ENCODE results near the gene ZNF791.
"Not testable (repeated sequence)": the region's sequence is repeated elsewhere in the genome, so short reads cannot be mapped to it uniquely, and the experiment has no call there.

Gene ZNF791

DNA sequence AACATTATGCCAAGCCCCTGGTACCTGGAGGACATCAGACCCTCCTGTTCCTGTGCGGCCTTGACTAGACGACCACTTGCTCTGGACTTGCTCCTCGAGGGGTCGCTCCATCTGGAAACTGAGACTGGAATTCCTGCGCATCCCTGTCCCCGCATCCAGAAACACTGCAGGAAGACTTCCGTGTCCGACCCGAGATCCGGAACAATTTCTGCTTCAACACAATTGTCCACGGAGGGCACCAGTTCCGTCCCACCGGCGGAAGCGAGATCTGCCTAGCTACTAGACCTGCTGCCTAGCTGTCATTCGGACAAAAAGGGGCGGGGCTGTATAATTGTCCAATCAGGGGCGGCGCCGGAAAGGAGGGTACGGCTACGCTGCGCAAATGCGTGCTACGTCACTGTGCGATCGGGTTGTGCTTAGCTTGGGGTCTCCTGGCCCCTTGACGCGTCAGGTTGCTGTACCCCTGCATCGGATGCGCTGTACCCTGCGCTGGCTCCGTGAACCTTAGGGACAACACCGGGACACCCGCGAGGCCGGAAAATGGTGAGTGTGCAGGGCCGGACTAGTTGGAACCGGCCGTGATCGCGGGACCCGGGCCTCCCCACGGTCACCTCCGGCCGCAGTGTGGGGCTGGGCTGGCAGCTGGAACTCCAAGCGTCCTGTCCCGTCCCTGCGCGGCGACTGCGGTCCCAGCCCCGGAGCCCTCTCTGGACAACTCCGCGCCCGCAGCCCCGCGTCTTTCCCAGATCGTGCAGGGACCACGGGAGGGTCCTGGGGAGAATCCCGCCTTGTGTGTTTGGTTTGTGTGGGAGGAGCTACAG is at the start of gene ZNF791, which contains the start of gene ZNF490:
ZNF791 (plus strand) TSS at position 381 of the 821 bp plus-strand sequence; CDS start at position 541, 160 bp downstream.
ZNF490 (minus strand) TSS at position 274 of the 821 bp plus-strand sequence; CDS start at position 141, 133 bp downstream.
- DNase-seq, result peak; percentile 96

DNA sequence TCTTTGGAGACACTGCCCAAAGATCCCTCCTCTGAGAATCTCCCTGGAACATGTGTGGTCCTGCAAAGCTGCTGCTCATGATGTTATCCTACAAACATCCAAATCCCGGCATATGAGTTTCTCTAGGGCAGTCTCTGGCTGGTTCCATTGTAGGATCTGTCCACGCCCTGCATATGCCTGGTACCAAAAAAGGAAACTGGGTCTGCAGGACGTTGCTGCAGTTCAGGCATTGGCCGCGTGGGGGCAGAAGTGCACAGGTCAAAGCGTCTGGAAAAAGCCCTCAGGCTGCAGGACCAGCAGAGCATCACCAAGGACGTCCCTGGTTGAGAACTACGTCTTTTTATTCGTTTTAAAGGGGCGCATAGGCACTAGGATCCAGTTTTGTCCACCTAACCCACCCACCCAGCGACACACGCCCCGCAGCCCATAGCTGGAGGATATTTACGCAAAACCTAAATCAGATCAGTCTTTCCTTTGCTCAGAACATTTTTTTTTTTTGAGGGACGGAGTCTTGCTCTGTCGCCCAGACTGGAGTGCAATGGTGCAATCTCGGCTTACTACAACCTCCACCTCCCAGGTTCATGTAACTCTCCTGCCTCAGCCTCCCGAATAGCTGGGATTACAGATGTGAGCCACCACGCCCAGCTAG is 46.6 kb upstream of the ZNF791 start:
- peak; percentile 55 for DNase-seq

GRCh38 chr19:12566380-12566779 is 44.3 kb upstream of the ZNF791 start:
- DNase-seq, result not testable (repeated sequence)

DNA sequence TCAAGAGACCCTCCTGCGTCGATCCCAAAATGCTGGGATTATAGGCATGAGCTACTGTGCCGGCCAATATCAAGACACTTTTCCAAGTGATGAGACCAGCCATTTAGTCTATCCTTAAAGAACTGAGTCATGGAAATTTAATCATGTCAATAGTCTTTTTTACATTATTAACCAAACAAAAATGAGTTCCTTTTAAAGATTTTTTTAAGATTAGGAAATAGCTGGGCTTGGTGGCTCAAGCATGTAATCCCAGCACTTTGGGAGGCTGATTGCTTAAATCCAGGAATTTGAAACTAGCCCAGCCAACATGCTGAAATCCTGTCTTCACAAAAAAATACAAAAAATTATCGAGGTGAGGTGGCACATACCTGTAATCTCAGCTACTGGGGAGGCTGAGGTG is 42.8 kb upstream of the ZNF791 start:
- DNase-seq, result no peak

- DNase-seq, result peak; percentile 46
These were observed 36.7 kb upstream of the ZNF791 start for GRCh38 chr19:12574036-12574435.

GRCh38 chr19:12578641-12579040 is 32.1 kb upstream of the ZNF791 start:
- DNase-seq, result no peak

- DNase-seq, result no peak
These were observed 30.5 kb upstream of the ZNF791 start for GRCh38 chr19:12580180-12580694.

DNA sequence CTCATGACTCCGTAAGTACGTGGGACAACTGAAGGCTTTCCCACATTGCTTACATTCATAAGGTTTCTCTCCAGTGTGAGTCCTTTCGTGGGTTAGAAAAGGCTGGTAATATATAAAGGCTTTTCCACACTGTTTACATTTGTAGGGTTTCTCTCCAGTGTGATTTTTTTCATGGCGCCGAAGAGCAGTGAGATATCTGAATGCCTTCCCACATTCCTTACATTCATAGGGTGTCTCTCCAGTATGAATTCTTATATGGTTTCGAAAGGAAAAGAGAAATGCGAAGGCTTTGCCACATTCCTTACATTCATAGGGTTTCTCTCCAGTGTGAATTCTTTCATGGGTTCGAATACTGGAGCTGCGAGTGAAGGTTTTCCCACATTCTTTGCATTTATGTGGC is 29.6 kb upstream of the ZNF791 start:
- no peak for DNase-seq

DNA sequence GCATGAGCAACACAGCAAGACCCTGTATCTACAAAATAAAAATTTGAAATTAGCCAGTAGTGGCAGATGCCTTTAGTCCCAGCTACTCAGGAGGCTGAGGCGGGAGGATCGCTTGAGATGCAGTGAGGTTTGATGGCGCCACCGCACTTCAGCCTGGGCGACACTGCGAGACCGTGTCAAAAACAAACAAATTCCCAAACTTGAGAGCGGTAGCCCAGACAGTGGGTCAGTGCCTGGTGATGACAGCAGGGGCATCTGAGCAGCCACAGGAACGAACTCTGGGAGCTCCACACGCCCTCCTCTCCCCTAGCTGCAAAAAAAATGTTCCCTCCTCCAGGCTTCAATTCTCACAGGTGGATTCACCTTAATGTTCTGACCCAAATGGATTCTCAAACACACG is 14.2 kb upstream of the ZNF791 start:
- DNase-seq, result no peak

GRCh38 chr19:12596927-12597548 is 13.7 kb upstream of the ZNF791 start:
- DNase-seq, result no peak

GRCh38 chr19:12597594-12597993 is 13.1 kb upstream of the ZNF791 start:
- DNase-seq, result no peak

GRCh38 chr19:12603714-12604113 is 7.0 kb upstream of the ZNF791 start:
- no peak for DNase-seq

GRCh38 chr19:12606796-12607195 is 3.9 kb upstream of the ZNF791 start:
- DNase-seq, result no peak

GRCh38 chr19:12607631-12608030 is 3.1 kb upstream of the ZNF791 start:
- DNase-seq, result no peak

DNA sequence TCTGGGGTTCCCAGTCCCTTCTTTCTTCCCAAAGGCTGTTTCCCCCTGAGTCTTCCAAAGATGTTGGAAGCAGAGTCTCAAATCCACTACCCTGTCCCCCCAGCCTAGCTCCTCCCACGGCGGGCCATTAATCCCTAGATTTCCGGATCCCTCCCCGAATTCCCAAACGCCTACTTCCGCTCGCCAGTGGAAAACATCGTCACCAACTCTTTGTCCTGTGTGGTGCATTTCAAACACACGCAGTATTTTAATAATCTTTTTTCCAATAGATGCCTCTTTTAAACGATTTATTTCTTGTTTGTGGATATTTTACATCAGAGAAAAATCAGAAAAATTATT is 610 bp downstream of the ZNF791 start:
- DNase-seq, result peak; percentile 36

GRCh38 chr19:12617646-12618045 is 6.9 kb downstream of the ZNF791 start:
- no peak for DNase-seq

GRCh38 chr19:12621253-12622024 is 10.7 kb downstream of the ZNF791 start:
- not testable (repeated sequence) for DNase-seq

DNA sequence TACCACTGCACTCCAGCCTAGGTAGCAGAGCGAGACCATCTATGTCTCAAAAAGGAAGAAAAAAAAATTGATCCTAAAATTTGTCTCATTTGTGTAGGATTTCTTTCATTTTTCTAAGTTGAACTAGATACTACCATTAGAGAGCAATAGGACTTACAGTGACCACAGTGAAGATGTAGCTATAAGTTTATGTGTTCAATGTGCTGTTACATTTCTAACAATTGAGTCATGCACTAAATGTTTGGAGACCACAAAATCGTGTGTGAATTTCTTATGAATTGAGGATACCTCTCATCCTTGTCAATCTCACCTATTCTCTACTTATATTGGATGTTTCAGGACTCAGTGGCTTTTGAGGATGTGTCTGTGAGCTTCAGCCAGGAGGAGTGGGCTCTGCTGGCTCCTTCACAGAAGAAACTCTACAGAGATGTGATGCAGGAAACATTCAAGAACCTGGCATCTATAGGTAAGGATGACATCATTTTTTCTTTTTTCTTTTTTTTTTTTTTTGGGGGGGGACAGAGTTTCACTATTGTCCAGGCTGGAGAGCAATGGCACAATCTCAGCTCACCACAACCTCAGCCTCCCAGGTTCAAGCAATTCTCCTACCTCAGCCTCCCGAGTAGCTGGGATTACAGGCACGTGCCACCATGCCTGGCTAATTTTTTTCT is 12.8 kb downstream of the ZNF791 start:
- no peak for DNase-seq

- no peak for DNase-seq
These were observed 16.2 kb downstream of the ZNF791 start for GRCh38 chr19:12626958-12627357.

DNA sequence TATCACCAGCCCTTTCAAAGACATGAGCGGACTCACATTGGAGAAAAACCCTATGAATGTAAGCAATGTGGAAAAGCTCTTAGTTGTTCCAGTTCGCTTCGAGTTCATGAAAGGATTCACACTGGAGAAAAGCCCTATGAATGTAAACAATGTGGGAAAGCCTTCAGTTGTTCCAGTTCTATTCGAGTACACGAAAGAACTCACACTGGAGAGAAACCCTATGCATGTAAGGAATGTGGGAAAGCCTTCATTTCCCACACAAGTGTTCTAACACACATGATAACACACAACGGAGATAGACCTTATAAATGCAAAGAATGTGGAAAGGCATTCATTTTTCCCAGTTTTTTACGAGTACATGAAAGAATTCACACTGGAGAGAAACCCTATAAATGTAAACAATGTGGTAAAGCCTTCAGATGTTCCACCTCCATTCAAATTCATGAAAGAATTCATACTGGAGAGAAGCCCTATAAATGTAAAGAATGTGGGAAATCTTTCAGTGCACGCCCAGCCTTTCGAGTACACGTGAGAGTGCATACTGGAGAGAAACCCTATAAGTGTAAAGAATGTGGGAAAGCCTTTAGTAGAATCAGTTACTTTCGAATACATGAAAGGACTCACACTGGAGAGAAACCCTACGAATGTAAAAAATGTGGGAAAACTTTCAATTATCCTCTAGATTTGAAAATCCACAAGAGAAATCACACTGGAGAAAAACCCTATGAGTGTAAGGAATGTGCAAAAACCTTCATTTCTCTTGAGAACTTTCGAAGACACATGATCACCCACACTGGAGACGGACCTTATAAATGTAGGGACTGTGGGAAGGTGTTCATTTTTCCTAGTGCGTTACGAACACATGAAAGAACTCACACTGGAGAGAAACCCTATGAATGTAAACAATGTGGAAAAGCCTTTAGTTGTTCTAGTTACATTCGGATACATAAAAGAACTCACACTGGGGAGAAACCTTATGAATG is 17.6 kb downstream of the ZNF791 start:
- DNase-seq, result no peak

DNA sequence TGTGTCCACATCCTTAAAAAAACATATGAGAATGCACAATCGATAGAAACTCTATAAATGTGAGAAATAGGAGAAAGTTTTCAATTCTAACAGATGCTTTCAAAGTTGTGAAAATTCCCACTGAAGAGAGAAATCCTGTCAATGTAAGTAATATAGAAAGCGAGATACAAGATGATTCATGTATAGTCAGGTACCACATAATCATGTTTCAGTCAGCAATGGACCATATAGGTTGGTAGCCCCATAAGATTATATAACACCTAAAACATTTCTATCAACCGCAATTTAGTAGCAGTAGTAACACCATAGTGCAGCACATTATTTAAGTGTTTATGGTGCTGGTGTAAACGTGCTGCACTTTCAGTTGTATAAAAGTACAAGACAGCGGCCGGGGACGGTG is 18.5 kb downstream of the ZNF791 start:
- no peak for DNase-seq
